GM18951 (cell line): ENCODE data around the gene PPP2R5C.

Source experiments
- POLR2A ChIP-seq: IDR thresholded peaks from 4 replicates; pipeline ENCODE4 v1.6.1; 2011; ENCODE audit warnings: mild to moderate bottlenecking; ENCODE audit not compliant: insufficient read length, insufficient read depth; ENCODE audit errors: extremely low read depth
- in situ Hi-C: fragments of 300-500 bp; cut with MboI; formaldehyde crosslinking; loops from one replicate; pipeline ENCODE4 v1.12.0; 2022; ENCODE audit warnings: low sequenced_read_pairs, mixed read lengths, inconsistent platforms; ENCODE audit not compliant: unreplicated experiment

The PPP2R5C gene

GRCh38 chr14:101884934-101885576, 123.5 kb downstream of the PPP2R5C start:
- in situ Hi-C loops = no loop called here
- no peak for TF ChIP-seq POLR2A

- in situ Hi-C loops = no loop called here
- TF ChIP-seq POLR2A = no peak
These were observed 125.7 kb downstream of the PPP2R5C start for GRCh38 chr14:101887219-101887618.

GRCh38 chr14:101888182-101888581, 126.7 kb downstream of the PPP2R5C start:
- in situ Hi-C loops = no loop called here
- TF ChIP-seq POLR2A = no peak

GRCh38 chr14:101889366-101889765, 127.9 kb downstream of the PPP2R5C start:
- TF ChIP-seq POLR2A = no peak
- in situ Hi-C loops = no loop called here

- TF ChIP-seq POLR2A = no peak
- in situ Hi-C loops = no loop called here
These were observed 128.4 kb downstream of the PPP2R5C start for GRCh38 chr14:101889898-101890297.

- in situ Hi-C loops = no loop called here
- TF ChIP-seq POLR2A = no peak
These were observed 130.0 kb downstream of the PPP2R5C start for GRCh38 chr14:101891471-101891870.

GRCh38 chr14:101893759-101894158, 132.2 kb downstream of the PPP2R5C start:
- in situ Hi-C loops = no loop called here
- TF ChIP-seq POLR2A = no peak

GRCh38 chr14:101894365-101895081, 133.0 kb downstream of the PPP2R5C start:
- in situ Hi-C loops = no loop called here
- no peak for TF ChIP-seq POLR2A

GRCh38 chr14:101895256-101895655, 133.7 kb downstream of the PPP2R5C start:
- in situ Hi-C loops = no loop called here
- TF ChIP-seq POLR2A = no peak

- TF ChIP-seq POLR2A = no peak
- in situ Hi-C loops = no loop called here
These were observed 135.8 kb downstream of the PPP2R5C start for GRCh38 chr14:101897326-101897725.

- TF ChIP-seq POLR2A = no peak
- in situ Hi-C loops = no loop called here
These were observed 136.9 kb downstream of the PPP2R5C start for GRCh38 chr14:101898416-101898815.

GRCh38 chr14:101899263-101899662, 137.8 kb downstream of the PPP2R5C start:
- no peak for TF ChIP-seq POLR2A
- in situ Hi-C loops = no loop called here

GRCh38 chr14:101900253-101900652, 138.7 kb downstream of the PPP2R5C start:
- in situ Hi-C loops = no loop called here
- TF ChIP-seq POLR2A = no peak

GRCh38 chr14:101903111-101903561, 141.6 kb downstream of the PPP2R5C start:
- TF ChIP-seq POLR2A = no peak
- in situ Hi-C loops = no loop called here
